Activated T-helper 17 cell treated with anti-CD3 and anti-CD28 coated beads, Interleukin-2, amount 50 U/mL, for 72 hours (primary cell): ENCODE measurements around the gene GPATCH4. TPM values are rescaled to one million over a fixed set of nuclear protein-coding genes. Genes with fewer than 3 reads are reported as not detected.
A peak's percentile ranks its signal among the peaks of the same experiment; 100 is the strongest.

Experiments
- ATAC-seq: fragments of 150-1000 bp; cut with Tn5 transposase; replicated peaks from 2 replicates; pipeline ENCODE4 v1.10.0; 2021; ENCODE audit warnings: mild to moderate bottlenecking, moderate library complexity
- H3K27ac Mint-ChIP-seq: one replicate; pipeline ENCODE4 v1.8.0; 2022; ENCODE audit warnings: mixed read lengths
- H3K27me3 Mint-ChIP-seq: one replicate; pipeline ENCODE4 v1.8.0; 2022; ENCODE audit warnings: mixed read lengths
- H3K36me3 Mint-ChIP-seq: one replicate; pipeline ENCODE4 v1.8.0; 2022; ENCODE audit warnings: low read depth, mild to moderate bottlenecking, mixed read lengths
- H3K4me1 Mint-ChIP-seq: one replicate; pipeline ENCODE4 v1.8.0; 2022; ENCODE audit warnings: mixed read lengths
- H3K4me3 Mint-ChIP-seq: one replicate; pipeline ENCODE4 v1.8.0; 2022; ENCODE audit warnings: mild to moderate bottlenecking, mixed read lengths
- H3K9me3 Mint-ChIP-seq: one replicate; pipeline ENCODE4 v1.8.0; 2022; ENCODE audit warnings: mixed read lengths
- total RNA-seq, 2 donors: library from RNA; stranded (reverse); gene quantifications; one replicate each; pipeline ENCODE4 v1.2.3, GENCODE V29; 2022

The GPATCH4 gene
- total RNA-seq, 2 donors from 2014 or later: 21.3 to 51.8 TPM

GRCh38 chr1:156583821-156584622 lies 17.3 kb downstream of the GPATCH4 start:
- peak; percentile 64 for ATAC-seq
- Mint-ChIP-seq H3K27me3 (no peaks in the 10 kb centered on the region), H3K27ac (no peak overlapping the region), H3K4me3 (no peak overlapping the region), H3K36me3 (no peaks in the 10 kb centered on the region), H3K4me1 (no peaks in the 10 kb centered on the region), H3K9me3 (no peaks in the 10 kb centered on the region)

GRCh38 chr1:156582388-156583017 lies 18.8 kb downstream of the GPATCH4 start:
- no peak for ATAC-seq
- H3K9me3 Mint-ChIP-seq: no peaks in the 10 kb centered on the region

GRCh38 chr1:156581661-156582387 lies 19.5 kb downstream of the GPATCH4 start:
- no peaks in the 10 kb centered on the region for H3K4me1 Mint-ChIP-seq
- no peak for ATAC-seq
- no peaks in the 10 kb centered on the region for H3K36me3 Mint-ChIP-seq
- H3K27ac Mint-ChIP-seq: peak overlapping the region; percentile 70
- H3K9me3 Mint-ChIP-seq: no peaks in the 10 kb centered on the region
- no peak overlapping the region for H3K4me3 Mint-ChIP-seq
- H3K27me3 Mint-ChIP-seq: no peaks in the 10 kb centered on the region

More at GRCh38 chr1:156582388-156583017, 18.8 kb downstream of the GPATCH4 start:
- H3K4me1 Mint-ChIP-seq: no peaks in the 10 kb centered on the region
- no peaks in the 10 kb centered on the region for H3K36me3 Mint-ChIP-seq
- H3K27me3 Mint-ChIP-seq: no peaks in the 10 kb centered on the region
- no peak overlapping the region for H3K4me3 Mint-ChIP-seq
- H3K27ac Mint-ChIP-seq: peak overlapping the region; percentile 70

GRCh38 chr1:156579472-156579871 lies 21.8 kb downstream of the GPATCH4 start, which contains the start of gene TTC24:
TTC24 (plus strand) TSS chr1:156579723; CDS start chr1:156581365, 1,642 bp downstream.
- Mint-ChIP-seq H3K4me3 (no peak within 1 kb of the TSS), H3K4me1 (no peaks in the 10 kb centered on the region), H3K27me3 (peaks cover 6% of the 10 kb centered on the region), H3K36me3 (no peaks in the 10 kb centered on the region), H3K27ac (no peak within 1 kb of the TSS), H3K9me3 (no peaks in the 10 kb centered on the region)
- ATAC-seq: no peak

- no peaks in the 10 kb centered on the region for H3K9me3 Mint-ChIP-seq
- peaks cover 13% of the 10 kb centered on the region for H3K27me3 Mint-ChIP-seq
- no peaks in the 10 kb centered on the region for H3K4me1 Mint-ChIP-seq
- no peak overlapping the region for H3K4me3 Mint-ChIP-seq
- no peaks in the 10 kb centered on the region for H3K36me3 Mint-ChIP-seq
- ATAC-seq: no peak
- H3K27ac Mint-ChIP-seq: peak overlapping the region; percentile 30
These were observed 23.2 kb downstream of the GPATCH4 start for GRCh38 chr1:156578055-156578454.

- H3K4me1 Mint-ChIP-seq: peaks cover 3% of the 10 kb centered on the region
- ATAC-seq: no peak
- no peak overlapping the region for H3K4me3 Mint-ChIP-seq
- peaks cover 18% of the 10 kb centered on the region for H3K27me3 Mint-ChIP-seq
- H3K9me3 Mint-ChIP-seq: no peaks in the 10 kb centered on the region
- no peak overlapping the region for H3K27ac Mint-ChIP-seq
- H3K36me3 Mint-ChIP-seq: no peaks in the 10 kb centered on the region
These were observed 23.7 kb downstream of the GPATCH4 start for GRCh38 chr1:156577550-156577949.

GRCh38 chr1:156574039-156574633 lies 27.1 kb downstream of the GPATCH4 start:
- peaks cover 16% of the 10 kb centered on the region for H3K4me1 Mint-ChIP-seq
- no peak for ATAC-seq
- H3K27ac Mint-ChIP-seq: no peak overlapping the region
- peaks cover 33% of the 10 kb centered on the region for H3K27me3 Mint-ChIP-seq
- H3K4me3 Mint-ChIP-seq: no peak overlapping the region
- no peaks in the 10 kb centered on the region for H3K9me3 Mint-ChIP-seq
- no peaks in the 10 kb centered on the region for H3K36me3 Mint-ChIP-seq

- ATAC-seq: no peak
These were observed 28.6 kb downstream of the GPATCH4 start for GRCh38 chr1:156572663-156573018.

GRCh38 chr1:156571919-156572662 lies 29.2 kb downstream of the GPATCH4 start, which contains the start of gene IQGAP3:
IQGAP3 (minus strand) TSS chr1:156572565; CDS start chr1:156572529, 36 bp downstream.
- Mint-ChIP-seq H3K4me3 (peak within 1 kb of the TSS; percentile 81), H3K4me1 (peaks cover 16% of the 10 kb centered on the region), H3K27ac (peak within 1 kb of the TSS; percentile 66), H3K9me3 (no peaks in the 10 kb centered on the region), H3K36me3 (no peaks in the 10 kb centered on the region), H3K27me3 (peaks cover 33% of the 10 kb centered on the region)
- ATAC-seq: peak; percentile 73

More at GRCh38 chr1:156572663-156573018, 28.6 kb downstream of the GPATCH4 start:
- Mint-ChIP-seq H3K36me3 (no peaks in the 10 kb centered on the region), H3K9me3 (no peaks in the 10 kb centered on the region), H3K27ac (peak overlapping the region; percentile 66), H3K4me1 (peaks cover 16% of the 10 kb centered on the region), H3K4me3 (peak overlapping the region; percentile 81), H3K27me3 (peaks cover 33% of the 10 kb centered on the region)

GRCh38 chr1:156571261-156571852 lies 29.9 kb downstream of the GPATCH4 start:
- Mint-ChIP-seq H3K4me3 (peak overlapping the region; percentile 81), H3K9me3 (no peaks in the 10 kb centered on the region), H3K4me1 (peaks cover 16% of the 10 kb centered on the region), H3K36me3 (no peaks in the 10 kb centered on the region), H3K27ac (peak overlapping the region; percentile 20), H3K27me3 (peaks cover 33% of the 10 kb centered on the region)
- peak; percentile 72 for ATAC-seq

- H3K27me3 Mint-ChIP-seq: peaks cover 6% of the 10 kb centered on the region
- H3K9me3 Mint-ChIP-seq: no peaks in the 10 kb centered on the region
- ATAC-seq: no peak
- no peaks in the 10 kb centered on the region for H3K36me3 Mint-ChIP-seq
- H3K27ac Mint-ChIP-seq: no peak overlapping the region
- H3K4me3 Mint-ChIP-seq: no peak overlapping the region
- H3K4me1 Mint-ChIP-seq: peaks cover 7% of the 10 kb centered on the region
These were observed 34.8 kb downstream of the GPATCH4 start for GRCh38 chr1:156566436-156566835.

GRCh38 chr1:156565519-156565918 lies 35.8 kb downstream of the GPATCH4 start:
- no peak overlapping the region for H3K27ac Mint-ChIP-seq
- H3K4me1 Mint-ChIP-seq: no peaks in the 10 kb centered on the region
- peak; percentile 14 for ATAC-seq
- H3K27me3 Mint-ChIP-seq: no peaks in the 10 kb centered on the region
- no peaks in the 10 kb centered on the region for H3K9me3 Mint-ChIP-seq
- H3K36me3 Mint-ChIP-seq: no peaks in the 10 kb centered on the region
- no peak overlapping the region for H3K4me3 Mint-ChIP-seq

- Mint-ChIP-seq H3K4me1 (no peaks in the 10 kb centered on the region), H3K9me3 (no peaks in the 10 kb centered on the region), H3K4me3 (no peak overlapping the region), H3K27ac (no peak overlapping the region), H3K36me3 (no peaks in the 10 kb centered on the region), H3K27me3 (no peaks in the 10 kb centered on the region)
- no peak for ATAC-seq
These were observed 40.6 kb downstream of the GPATCH4 start for GRCh38 chr1:156560585-156561163.
